K562 (cell line): ENCODE measurements around the gene MED20. TPM values are rescaled to one million over a fixed set of nuclear protein-coding genes. Genes with fewer than 3 reads are reported as not detected.

Experiments used
- CTCFL ChIP-seq: IDR thresholded peaks from 2 replicates; pipeline ENCODE4 v1.6.1; 2011; ENCODE audit warnings: borderline replicate concordance, low read depth, mild to moderate bottlenecking, moderate library complexity, low read length; ENCODE audit not compliant: insufficient read depth, poor library complexity, severe bottlenecking
- HMG20B ChIP-seq: fragments of 250-450 bp; sonication (Bioruptor Pico); IDR thresholded peaks from 2 replicates; pipeline ENCODE4 v1.5.0; 2021; ENCODE audit warnings: mild to moderate bottlenecking
- KDM2B ChIP-seq: fragments of 250-450 bp; sonication (Bioruptor Pico); IDR thresholded peaks from 2 replicates; pipeline ENCODE4 v1.8.0; 2021; ENCODE audit warnings: mild to moderate bottlenecking, moderate library complexity
- SIN3B ChIP-seq: fragments of 450-650 bp; IDR thresholded peaks from 2 replicates; pipeline ENCODE4 v1.6.1; 2017; ENCODE audit warnings: low read depth, mild to moderate bottlenecking, moderate library complexity
- SP1 ChIP-seq: sonication (generic); formaldehyde crosslinking; IDR thresholded peaks from 2 replicates; pipeline ENCODE4 v1.8.1; 2022; ENCODE audit warnings: mild to moderate bottlenecking, missing genetic modification reagents
- ZNF696 ChIP-seq: fragments of 250-450 bp; sonication (Bioruptor Pico); conservative IDR thresholded peaks from 2 replicates; pipeline ENCODE4 v1.4.0; 2020; ENCODE audit warnings: mild to moderate bottlenecking, moderate library complexity
- polyA plus RNA-seq, 8 experiments: library from polyadenylated mRNA; depleted of rRNA in 4 of 8; stranded (reverse) in 5 of 8; unstranded in 3 of 8; fragments of >200 nt; fragmentation: Nextera tagmentation in 2 of 8; fragmentation: Illumina TruSeq in 1 of 8; extraction: Ambion mirVana in 2 of 8; extraction: Trizol in 1 of 8; gene quantifications; 2 replicates each; pipeline versions ENCODE4 v1.2.1 to v1.2.3, GENCODE V29; 2011 to 2014; ENCODE audit warnings: inconsistent platforms in 1 of 8, missing spikeins in 1 of 8
- total RNA-seq, 7 experiments: library from RNA; depleted of rRNA in 6 of 7; stranded (reverse); fragments of >200 nt in 6 of 7; fragmentation: Illumina TruSeq in 2 of 7; extraction: Trizol in 2 of 7; gene quantifications; 2 replicates each; pipeline versions ENCODE4 v1.2.1 to v1.2.3, GENCODE V29; 2011 to 2021; ENCODE audit warnings: low replicate concordance in 1 of 7
- TF ChIP-seq, protein P1 (sequence below): sonication (generic); formaldehyde crosslinking; IDR thresholded peaks from 2 replicates; pipeline ENCODE4 v1.8.1; 2022; ENCODE audit warnings: missing genetic modification reagents
- TF ChIP-seq, protein P2 (sequence below): sonication (generic); formaldehyde crosslinking; IDR thresholded peaks from 2 replicates; pipeline ENCODE4 v1.8.0; 2023; ENCODE audit warnings: mild to moderate bottlenecking, missing genetic modification reagents

MED20 gene
- total and polyA plus RNA-seq, 9 of the 15 experiments (the other 6 are each of a cell fraction or from before 2014, with no cell fraction given), result 27.3 to 80.9 (median 46.0) TPM

DNA sequence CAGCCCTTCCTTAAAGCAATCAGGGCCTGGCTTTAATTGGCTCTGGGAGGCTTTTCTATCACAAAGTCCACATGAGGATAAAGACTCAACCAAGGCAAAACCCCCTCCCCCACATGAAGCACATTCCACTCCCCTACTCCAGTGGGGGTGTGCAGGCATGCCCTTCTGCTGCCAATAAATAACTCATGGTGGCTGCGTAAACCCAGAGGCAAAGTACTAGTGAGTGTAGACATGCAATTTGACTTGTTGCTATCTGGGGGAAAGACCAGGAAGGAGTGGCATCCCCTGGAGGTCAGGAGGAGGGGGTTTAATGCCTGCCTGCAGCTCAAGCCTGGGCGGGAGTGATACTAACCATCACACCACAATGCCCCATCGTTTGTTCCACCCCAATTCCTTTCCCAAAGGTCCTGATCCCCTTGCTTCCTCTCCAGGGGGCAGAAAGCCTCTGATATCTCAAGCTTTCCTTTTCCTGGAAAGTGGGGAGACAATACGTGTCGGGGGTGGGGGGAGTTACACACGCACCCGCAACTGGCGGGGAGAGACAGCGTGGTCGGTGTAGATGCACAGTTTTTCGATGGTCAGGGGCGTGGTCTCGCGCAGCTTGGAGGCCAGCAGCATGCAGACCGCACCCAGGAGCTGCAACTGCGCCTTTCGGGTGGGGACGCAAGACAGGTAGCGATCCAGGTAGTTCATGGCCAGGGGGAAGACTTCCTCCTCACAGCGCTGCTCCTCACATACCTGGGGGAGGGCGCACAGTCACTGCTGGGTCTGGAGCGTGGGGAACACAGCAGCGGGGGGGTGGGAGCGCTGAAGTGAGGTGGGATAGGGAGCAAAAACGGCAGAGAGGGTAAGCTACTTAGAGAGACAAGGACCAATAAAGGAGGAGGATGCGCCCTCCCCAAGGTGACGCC lies 19.2 kb upstream of the MED20 start (continued):
- no peak for TF ChIP-seq ZNF696 (CRISPR knock-in tag)
- TF ChIP-seq SIN3B, result no peak
- TF ChIP-seq, protein P1, sequence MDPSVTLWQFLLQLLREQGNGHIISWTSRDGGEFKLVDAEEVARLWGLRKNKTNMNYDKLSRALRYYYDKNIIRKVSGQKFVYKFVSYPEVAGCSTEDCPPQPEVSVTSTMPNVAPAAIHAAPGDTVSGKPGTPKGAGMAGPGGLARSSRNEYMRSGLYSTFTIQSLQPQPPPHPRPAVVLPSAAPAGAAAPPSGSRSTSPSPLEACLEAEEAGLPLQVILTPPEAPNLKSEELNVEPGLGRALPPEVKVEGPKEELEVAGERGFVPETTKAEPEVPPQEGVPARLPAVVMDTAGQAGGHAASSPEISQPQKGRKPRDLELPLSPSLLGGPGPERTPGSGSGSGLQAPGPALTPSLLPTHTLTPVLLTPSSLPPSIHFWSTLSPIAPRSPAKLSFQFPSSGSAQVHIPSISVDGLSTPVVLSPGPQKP (CRISPR knock-in tag), result no peak
- no peak for TF ChIP-seq KDM2B (CRISPR knock-in tag)
- no peak for TF ChIP-seq CTCFL
- TF ChIP-seq, protein P2, sequence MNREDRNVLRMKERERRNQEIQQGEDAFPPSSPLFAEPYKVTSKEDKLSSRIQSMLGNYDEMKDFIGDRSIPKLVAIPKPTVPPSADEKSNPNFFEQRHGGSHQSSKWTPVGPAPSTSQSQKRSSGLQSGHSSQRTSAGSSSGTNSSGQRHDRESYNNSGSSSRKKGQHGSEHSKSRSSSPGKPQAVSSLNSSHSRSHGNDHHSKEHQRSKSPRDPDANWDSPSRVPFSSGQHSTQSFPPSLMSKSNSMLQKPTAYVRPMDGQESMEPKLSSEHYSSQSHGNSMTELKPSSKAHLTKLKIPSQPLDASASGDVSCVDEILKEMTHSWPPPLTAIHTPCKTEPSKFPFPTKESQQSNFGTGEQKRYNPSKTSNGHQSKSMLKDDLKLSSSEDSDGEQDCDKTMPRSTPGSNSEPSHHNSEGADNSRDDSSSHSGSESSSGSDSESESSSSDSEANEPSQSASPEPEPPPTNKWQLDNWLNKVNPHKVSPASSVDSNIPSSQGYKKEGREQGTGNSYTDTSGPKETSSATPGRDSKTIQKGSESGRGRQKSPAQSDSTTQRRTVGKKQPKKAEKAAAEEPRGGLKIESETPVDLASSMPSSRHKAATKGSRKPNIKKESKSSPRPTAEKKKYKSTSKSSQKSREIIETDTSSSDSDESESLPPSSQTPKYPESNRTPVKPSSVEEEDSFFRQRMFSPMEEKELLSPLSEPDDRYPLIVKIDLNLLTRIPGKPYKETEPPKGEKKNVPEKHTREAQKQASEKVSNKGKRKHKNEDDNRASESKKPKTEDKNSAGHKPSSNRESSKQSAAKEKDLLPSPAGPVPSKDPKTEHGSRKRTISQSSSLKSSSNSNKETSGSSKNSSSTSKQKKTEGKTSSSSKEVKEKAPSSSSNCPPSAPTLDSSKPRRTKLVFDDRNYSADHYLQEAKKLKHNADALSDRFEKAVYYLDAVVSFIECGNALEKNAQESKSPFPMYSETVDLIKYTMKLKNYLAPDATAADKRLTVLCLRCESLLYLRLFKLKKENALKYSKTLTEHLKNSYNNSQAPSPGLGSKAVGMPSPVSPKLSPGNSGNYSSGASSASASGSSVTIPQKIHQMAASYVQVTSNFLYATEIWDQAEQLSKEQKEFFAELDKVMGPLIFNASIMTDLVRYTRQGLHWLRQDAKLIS, result no peak
- no peak for TF ChIP-seq HMG20B (CRISPR knock-in tag)
- peak; percentile 9; the same call in 1 of the 2 replicates for TF ChIP-seq SP1 (CRISPR knock-in tag)
